ENCODE measurements around the gene KCNN4.

- TF ChIP-seq, protein P1, sequence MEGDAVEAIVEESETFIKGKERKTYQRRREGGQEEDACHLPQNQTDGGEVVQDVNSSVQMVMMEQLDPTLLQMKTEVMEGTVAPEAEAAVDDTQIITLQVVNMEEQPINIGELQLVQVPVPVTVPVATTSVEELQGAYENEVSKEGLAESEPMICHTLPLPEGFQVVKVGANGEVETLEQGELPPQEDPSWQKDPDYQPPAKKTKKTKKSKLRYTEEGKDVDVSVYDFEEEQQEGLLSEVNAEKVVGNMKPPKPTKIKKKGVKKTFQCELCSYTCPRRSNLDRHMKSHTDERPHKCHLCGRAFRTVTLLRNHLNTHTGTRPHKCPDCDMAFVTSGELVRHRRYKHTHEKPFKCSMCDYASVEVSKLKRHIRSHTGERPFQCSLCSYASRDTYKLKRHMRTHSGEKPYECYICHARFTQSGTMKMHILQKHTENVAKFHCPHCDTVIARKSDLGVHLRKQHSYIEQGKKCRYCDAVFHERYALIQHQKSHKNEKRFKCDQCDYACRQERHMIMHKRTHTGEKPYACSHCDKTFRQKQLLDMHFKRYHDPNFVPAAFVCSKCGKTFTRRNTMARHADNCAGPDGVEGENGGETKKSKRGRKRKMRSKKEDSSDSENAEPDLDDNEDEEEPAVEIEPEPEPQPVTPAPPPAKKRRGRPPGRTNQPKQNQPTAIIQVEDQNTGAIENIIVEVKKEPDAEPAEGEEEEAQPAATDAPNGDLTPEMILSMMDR (IDR thresholded peaks at IDR 0.05) = no peak
- TF ChIP-seq POLR2AphosphoS5 (IDR thresholded peaks at IDR 0.05) (no peak), EP300 (IDR thresholded peaks at IDR 0.05; ENCODE audit: low read depth) (no peak)
These were observed 7.1 kb downstream of the KCNN4 start for GRCh38 chr19:43773725-43774102.

Measured in transverse colon (tissue), 4 donors.